ENCODE measurements around the gene ABCB6.

ABCB6 gene

DNA sequence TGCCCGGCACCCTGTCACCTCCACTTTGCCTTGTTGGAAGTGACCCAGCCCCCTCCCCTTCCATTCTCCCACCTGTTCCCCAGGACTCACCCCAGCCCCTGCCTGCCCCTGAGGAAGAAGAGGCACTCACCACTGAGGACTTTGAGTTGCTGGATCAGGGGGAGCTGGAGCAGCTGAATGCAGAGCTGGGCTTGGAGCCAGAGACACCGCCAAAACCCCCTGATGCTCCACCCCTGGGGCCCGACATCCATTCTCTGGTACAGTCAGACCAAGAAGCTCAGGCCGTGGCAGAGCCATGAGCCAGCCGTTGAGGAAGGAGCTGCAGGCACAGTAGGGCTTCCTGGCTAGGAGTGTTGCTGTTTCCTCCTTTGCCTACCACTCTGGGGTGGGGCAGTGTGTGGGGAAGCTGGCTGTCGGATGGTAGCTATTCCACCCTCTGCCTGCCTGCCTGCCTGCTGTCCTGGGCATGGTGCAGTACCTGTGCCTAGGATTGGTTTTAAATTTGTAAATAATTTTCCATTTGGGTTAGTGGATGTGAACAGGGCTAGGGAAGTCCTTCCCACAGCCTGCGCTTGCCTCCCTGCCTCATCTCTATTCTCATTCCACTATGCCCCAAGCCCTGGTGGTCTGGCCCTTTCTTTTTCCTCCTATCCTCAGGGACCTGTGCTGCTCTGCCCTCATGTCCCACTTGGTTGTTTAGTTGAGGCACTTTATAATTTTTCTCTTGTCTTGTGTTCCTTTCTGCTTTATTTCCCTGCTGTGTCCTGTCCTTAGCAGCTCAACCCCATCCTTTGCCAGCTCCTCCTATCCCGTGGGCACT is 36.2 kb downstream of the ABCB6 start:
- no peak for DNase-seq

- no peak for DNase-seq
These were observed 37.2 kb downstream of the ABCB6 start for GRCh38 chr2:219181531-219181930.

GRCh38 chr2:219180961-219181360 is 37.8 kb downstream of the ABCB6 start:
- no peak for DNase-seq

GRCh38 chr2:219179601-219180465 is 38.9 kb downstream of the ABCB6 start:
- no peak for DNase-seq

GRCh38 chr2:219178377-219179175 is 40.2 kb downstream of the ABCB6 start:
- DNase-seq = peak; percentile 42

DNA sequence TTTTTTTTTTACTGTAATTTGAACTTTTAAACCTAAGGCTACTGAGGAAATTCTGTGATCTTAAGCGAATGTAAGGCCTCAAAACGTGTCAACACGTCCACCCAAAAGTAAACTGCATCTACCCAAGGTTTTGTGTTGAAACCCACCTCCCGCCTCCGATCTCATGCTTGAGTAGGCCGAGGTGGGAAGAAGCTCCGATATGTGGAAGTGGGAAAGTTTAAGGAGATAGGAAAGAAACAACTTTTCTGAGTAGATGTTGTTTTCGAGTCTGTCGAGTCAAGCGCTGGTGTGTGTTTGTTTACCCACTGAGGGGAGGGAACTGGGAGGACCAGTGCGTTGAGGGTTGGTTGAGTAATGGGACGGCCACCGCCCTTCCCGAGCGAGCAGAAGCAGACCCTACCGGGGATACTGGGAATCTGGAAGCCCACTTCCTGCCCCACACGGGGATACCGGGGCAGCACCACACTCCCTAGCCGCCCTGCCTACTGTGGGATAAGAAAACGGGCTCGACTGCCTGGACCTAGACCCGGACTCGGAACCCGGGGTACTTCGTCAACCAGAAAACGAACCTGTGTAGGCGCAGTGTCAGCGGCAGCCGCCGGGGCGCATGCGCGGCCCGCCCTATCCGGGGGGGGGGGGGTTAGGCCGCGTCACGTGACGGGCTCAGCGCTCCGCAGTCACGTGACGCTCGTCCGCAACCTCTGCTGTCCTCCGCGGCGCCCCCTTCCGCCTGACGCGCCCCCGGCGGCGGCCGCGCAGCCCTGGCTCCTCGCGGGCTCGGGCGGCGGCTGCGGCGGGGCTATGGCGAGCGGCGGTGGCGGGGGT is 41.0 kb downstream of the ABCB6 start, which contains the start of gene RETREG2:
Gene RETREG2 (plus strand): TSS at position 724 of the 825 bp plus-strand sequence. CDS start 78 bp downstream, at position 802.
- DNase-seq = peak; percentile 71

DNA sequence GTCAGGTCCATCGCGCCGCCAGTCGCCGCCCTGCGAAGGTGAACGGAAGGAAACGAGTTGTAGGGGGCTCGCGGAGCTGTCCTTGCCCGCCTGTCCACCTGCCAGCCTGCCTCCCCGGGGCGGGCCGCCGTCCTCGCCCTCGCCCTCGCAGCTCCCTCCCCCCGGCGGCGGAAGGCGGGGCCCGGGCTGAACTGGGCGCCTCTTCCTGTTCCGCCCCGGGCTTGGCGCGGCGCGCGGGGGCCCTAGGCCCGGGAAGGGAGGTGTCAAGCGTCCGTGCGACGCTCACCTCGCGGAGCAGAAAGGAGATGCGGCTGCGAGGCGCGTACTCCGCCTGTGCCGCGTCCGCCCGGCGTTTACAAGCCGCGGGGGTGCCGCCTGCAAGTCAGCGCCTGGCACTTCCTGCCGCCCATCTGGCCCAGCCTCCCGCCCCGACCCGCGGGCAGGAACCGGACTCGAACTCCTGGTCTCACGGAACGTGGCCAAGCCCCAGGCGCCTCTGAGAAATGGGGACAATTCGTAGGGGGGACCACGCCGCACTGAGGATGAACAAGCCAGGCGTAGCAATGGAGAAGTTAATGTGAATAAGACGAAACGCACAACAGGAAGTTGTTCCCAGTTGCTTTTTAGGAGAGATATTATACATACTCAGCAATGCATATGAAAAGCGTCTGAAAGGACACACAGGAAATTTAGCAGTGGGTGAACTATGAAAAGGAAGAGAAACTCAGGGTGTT is 41.8 kb downstream of the ABCB6 start, which contains the start of gene CNPPD1:
Gene CNPPD1 (minus strand): TSS at position 108 of the 734 bp plus-strand sequence. CDS start 97 bp downstream, at position 11.
- peak; percentile 85 for DNase-seq

GRCh38 chr2:219175928-219176817 is 42.6 kb downstream of the ABCB6 start:
- DNase-seq = peak; percentile 23

- DNase-seq = no peak
These were observed 43.3 kb downstream of the ABCB6 start for GRCh38 chr2:219175486-219175885.

DNA sequence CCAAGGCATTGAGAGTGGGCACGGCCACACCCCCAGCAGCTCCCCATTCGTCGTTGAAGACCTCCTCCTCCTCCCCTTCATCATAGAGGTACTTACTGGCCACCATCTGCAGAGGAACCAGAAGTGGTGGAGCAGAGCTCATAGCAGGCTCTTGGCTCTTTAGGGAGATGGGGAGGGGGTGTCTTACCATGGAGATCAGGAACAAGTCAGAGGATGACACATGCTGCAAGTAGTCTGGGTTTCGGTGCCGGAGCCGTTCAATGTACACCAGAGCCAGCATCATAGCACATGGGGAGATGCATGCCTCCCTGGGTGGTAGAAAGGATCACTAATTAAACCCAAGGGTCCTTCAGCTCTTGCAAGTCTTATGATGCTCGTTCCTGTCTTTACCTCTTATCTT is 44.0 kb downstream of the ABCB6 start:
- no peak for DNase-seq

DNA sequence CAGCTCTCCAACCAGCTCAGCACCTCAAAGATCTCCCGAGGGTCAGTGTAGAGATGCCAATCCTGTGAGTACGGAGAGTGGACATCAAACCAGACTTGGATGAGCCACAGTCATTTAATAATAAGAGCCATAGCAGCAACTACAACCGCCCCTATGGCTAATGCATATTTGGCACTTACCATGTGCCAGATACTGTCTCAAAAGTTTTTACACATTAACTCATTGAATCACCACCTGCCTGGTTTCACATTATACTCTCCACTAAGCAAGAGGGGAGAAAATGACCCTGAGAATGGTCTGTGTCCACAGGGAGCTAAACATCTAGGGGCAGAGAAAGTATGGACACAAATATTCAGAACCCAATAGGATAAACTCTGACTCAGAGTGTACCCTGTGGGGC is 44.6 kb downstream of the ABCB6 start:
- no peak for DNase-seq

GRCh38 chr2:219173176-219173575 is 45.6 kb downstream of the ABCB6 start:
- DNase-seq = no peak

- no peak for DNase-seq
These were observed 46.3 kb downstream of the ABCB6 start for GRCh38 chr2:219172231-219173154.

- no peak for DNase-seq
These were observed 47.5 kb downstream of the ABCB6 start for GRCh38 chr2:219171231-219171651.

DNA sequence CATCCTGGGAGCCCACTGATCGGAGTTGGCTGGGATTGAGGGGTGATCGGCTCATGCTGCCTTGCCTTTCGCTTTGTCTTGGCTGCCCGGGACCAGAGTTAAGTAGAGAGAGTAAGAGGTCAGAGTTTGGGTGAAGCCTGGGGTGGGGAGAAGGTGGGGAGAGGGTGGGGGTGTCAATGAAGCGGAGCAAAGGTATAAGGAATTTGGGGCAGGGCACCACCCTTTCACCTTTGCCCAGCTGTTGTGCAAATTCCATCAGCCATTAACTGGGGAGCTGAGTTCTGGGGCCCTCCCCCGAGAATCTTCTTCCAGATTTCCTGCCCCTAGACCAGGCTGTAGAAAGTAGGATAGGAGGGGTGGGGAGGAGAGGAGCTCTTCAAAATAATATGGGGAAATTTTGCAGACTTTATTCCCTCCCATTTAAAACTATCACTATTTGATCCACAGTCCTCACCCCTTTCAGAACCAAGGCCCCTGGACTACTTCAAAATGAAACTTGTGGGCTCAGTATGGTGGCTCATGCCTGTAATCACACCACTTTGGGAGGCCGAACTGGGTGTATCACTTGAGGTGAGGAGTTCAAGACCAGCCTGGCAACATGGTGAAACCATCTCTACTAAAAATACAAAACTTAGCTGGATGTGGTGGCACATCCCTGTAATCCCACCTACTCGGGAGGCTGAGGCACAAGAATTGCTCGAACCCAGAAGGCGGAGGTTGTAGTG is 48.7 kb downstream of the ABCB6 start, which contains the start of gene SLC23A3:
Gene SLC23A3 (minus strand): TSS at position 100 of the 725 bp plus-strand sequence. CDS start 45 bp downstream, at position 55.
- no peak for DNase-seq

DNA sequence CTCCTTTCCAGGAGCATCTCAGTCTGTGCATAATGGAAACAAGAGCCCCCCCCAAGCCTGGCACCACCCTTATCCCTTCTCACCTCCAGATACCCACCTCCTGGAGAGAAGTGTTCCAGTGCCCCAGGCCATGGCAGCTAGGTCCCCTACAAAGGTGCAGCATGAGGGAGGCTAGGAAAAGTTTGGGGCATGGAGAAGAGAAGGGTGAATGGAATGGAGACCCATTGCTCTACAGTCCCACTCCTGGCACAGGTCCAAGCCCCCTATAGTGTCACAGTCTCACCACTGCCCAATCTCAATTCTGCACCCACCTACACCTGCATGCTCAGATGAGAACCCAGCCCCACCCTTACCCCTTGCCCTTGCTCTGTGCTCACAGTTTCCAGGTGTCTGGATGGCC is 49.8 kb downstream of the ABCB6 start:
- DNase-seq = no peak

DNA sequence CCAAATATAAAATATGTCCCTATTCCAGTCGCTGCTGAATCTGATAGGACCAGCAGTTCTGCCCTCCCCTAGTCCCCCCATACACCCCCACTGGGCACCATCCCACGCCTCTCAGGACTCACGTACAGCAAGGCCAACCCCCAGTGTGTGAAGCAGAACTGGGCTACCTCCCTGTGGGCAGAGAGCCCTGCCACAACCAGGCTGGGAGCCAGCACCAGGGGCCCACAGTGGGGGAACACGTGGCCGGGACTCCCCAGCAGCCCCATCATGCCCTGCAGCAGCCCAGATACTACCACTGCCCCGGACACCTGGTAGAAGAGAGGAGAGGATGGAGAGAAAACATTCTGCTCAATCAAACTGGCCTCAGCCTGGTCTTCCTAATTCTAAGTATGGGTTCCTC is 50.2 kb downstream of the ABCB6 start:
- no peak for DNase-seq

GRCh38 chr2:219167997-219168396 is 50.8 kb downstream of the ABCB6 start:
- DNase-seq = no peak
